Measurements from ENCODE around the gene MTR. TPM values are rescaled to one million over a fixed set of nuclear protein-coding genes. Genes with fewer than 3 reads are reported as not detected.

MTR gene
- total RNA-seq, 6 experiments from 2014 or later: 9.4 to 15.4 (median 11.8) TPM

DNA sequence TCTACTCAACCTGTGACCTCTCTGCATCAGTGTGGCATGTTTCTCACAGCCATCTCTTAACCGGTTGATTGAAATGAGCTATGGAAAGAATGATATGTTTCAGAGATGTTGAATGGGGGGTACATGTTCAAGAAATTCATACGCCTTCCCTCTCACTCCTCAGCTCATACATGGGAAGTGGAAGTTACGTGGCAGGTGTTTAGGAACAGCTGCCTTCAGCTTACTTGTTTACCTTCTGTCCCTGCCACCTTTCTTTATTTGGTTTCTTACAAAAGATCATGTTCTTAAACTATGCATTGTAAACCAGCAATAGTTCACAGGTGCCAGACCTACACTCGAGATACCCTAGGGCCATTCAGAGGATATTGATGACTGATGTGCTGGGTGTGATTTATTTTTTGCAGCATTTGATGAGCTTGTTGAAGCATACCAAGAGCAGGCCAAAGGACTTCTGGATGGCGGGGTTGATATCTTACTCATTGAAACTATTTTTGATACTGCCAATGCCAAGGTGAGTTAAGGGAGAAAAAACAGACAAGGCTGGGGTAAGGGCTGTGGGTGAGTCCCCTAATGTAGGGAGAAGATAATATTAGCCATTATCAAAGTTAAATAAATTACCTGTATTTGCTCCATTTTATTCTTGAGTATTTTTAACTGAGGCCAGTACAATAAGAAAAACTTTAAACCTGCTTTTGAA, 17.4 kb downstream of the MTR start:
- intact Hi-C loops (cut with DNase I): no loop called here
- no peaks in the 10 kb centered on the region for H3K9me3 ChIP-seq
- H3K36me3 ChIP-seq: peaks cover 0 to 67% (median 7%) of the 10 kb centered on the region in 4 donors
- H3K4me1 ChIP-seq: peaks cover 0 to 17% (median 2%) of the 10 kb centered on the region in 4 donors
- 92% methylated on average over 5 of the region's 5 CpGs for WGBS (ENCODE audit: insufficient coverage, low coverage, low lambda C conversion rate, missing lambda C conversion rate)
- no peaks in the 10 kb centered on the region for H3K27me3 ChIP-seq
- no peak overlapping the region for H3K4me3 ChIP-seq
- ATAC-seq: no peak
- no peak for DNase-seq
- no peak overlapping the region for H3K27ac ChIP-seq
- no peak for TF ChIP-seq POLR2A (IDR thresholded peaks at IDR 0.05)
- TF ChIP-seq, protein P1, sequence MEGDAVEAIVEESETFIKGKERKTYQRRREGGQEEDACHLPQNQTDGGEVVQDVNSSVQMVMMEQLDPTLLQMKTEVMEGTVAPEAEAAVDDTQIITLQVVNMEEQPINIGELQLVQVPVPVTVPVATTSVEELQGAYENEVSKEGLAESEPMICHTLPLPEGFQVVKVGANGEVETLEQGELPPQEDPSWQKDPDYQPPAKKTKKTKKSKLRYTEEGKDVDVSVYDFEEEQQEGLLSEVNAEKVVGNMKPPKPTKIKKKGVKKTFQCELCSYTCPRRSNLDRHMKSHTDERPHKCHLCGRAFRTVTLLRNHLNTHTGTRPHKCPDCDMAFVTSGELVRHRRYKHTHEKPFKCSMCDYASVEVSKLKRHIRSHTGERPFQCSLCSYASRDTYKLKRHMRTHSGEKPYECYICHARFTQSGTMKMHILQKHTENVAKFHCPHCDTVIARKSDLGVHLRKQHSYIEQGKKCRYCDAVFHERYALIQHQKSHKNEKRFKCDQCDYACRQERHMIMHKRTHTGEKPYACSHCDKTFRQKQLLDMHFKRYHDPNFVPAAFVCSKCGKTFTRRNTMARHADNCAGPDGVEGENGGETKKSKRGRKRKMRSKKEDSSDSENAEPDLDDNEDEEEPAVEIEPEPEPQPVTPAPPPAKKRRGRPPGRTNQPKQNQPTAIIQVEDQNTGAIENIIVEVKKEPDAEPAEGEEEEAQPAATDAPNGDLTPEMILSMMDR (IDR thresholded peaks at IDR 0.05): no peak

DNA sequence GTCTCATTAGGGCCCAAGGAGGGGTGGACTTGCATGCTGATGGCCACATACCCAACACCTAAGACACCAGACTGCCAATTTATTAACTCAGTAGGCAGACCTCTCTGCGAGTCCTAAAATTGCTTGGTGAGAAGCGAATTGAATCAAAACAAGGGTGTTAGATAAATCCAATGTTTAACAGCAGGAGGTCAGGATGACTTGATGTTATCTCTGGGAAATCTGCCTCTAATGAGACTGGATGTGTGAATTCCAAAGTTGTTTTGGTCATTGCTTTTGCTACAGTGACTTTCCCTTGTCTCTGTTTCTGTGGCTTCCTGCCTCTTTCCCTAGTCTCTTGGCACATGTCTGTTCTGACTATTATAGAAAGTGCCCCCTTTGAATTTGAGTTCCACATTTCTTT, 20.8 kb downstream of the MTR start:
- DNase-seq: no peak
- WGBS (ENCODE audit: insufficient coverage, low coverage, low lambda C conversion rate, missing lambda C conversion rate): 95% methylated on average over 2 of the region's 2 CpGs
- no peak overlapping the region for H3K27ac ChIP-seq
- H3K27me3 ChIP-seq: no peaks in the 10 kb centered on the region
- H3K4me1 ChIP-seq: no peaks in the 10 kb centered on the region
- H3K36me3 ChIP-seq: peaks cover 0 to 68% (median 8%) of the 10 kb centered on the region in 4 donors
- no peak overlapping the region for H3K4me3 ChIP-seq
- TF ChIP-seq, protein P1 (IDR thresholded peaks at IDR 0.05): no peak
- TF ChIP-seq POLR2A (IDR thresholded peaks at IDR 0.05): no peak
- intact Hi-C loops (cut with DNase I): no loop called here
- no peaks in the 10 kb centered on the region for H3K9me3 ChIP-seq
- ATAC-seq: no peak

DNA sequence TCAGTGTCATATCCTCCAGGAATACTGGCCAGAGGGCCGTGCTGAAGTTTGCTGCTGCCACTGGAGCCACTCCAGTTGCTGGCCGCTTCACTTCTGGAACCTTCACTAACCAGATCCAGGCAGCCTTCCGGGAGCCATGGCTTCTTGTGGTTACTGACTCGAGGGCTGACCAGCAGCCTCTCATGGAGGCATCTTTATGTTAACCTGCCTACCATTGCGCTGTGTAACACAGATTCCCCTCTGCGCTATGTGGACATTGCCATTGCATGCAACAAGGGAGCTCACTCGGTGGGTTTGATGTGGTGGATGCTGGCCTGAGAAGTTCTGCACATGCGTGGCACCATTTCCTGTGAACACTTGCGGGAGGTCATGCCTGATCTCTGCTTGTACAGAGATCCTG, 24.8 kb downstream of the MTR start:
- intact Hi-C loops (cut with DNase I): no loop called here
- Histone ChIP-seq H3K4me3 (no peak overlapping the region), H3K27me3 (no peaks in the 10 kb centered on the region), H3K36me3 (peaks cover 0 to 41% (median 8%) of the 10 kb centered on the region in 4 donors), H3K9me3 (no peaks in the 10 kb centered on the region), H3K4me1 (no peaks in the 10 kb centered on the region), H3K27ac (no peak overlapping the region)
- DNase-seq (no peak), ATAC-seq (no peak)
- TF ChIP-seq POLR2A (IDR thresholded peaks at IDR 0.05): no peak
- TF ChIP-seq, protein P1 (IDR thresholded peaks at IDR 0.05): no peak
- WGBS (ENCODE audit: insufficient coverage, low coverage, low lambda C conversion rate, missing lambda C conversion rate): 95% methylated on average over 3 of the region's 9 CpGs

DNA sequence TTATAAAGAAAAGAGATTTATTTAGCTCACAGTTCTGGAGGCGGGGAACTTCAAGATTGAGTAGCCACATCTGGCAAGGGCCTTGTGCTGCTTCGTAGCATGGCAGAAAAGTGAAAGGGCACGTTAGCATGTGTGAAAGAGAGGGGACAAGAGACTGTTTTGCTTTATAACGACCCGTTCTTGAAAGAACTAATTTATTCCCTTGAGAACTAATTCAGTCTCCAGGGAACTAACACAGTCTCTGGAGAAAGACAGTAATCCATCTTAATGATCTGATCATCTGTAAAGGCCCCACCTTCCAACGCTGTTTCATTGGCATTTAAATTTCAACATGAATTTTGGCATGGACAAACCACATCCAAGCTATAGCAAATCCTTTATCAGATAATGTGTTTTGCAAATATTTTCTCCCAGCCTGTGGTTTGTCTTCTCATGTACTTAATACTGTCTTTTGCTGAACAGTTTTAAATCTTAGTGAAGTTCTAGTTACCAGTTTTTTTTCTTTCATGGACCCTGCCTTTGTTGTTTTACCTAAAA, 26.1 kb downstream of the MTR start:
- intact Hi-C loops (cut with DNase I): no loop called here
- no peak overlapping the region for H3K4me3 ChIP-seq
- H3K4me1 ChIP-seq: no peaks in the 10 kb centered on the region
- ATAC-seq: peak in 1 of 4 donors; percentile 47
- DNase-seq: no peak
- TF ChIP-seq, protein P1 (IDR thresholded peaks at IDR 0.05): no peak
- TF ChIP-seq POLR2A (IDR thresholded peaks at IDR 0.05): no peak
- peaks cover 0 to 33% (median 8%) of the 10 kb centered on the region in 4 donors for H3K36me3 ChIP-seq
- H3K9me3 ChIP-seq: no peaks in the 10 kb centered on the region
- no peaks in the 10 kb centered on the region for H3K27me3 ChIP-seq
- WGBS (ENCODE audit: insufficient coverage, low coverage, low lambda C conversion rate, missing lambda C conversion rate): 77% methylated on average over 6 of the region's 6 CpGs
- H3K27ac ChIP-seq: no peak overlapping the region
